Upper lobe of left lung (tissue), 6 donors: ENCODE measurements around the gene APBA3. TPM values are rescaled to one million over a fixed set of nuclear protein-coding genes. Genes with fewer than 3 reads are reported as not detected.
A peak's percentile ranks its signal among the peaks of the same experiment; 100 is the strongest.

Source experiments
- ATAC-seq, 2 donors: fragments of 200-7000 bp; cut with Tn5 transposase; one replicate each; pipeline ENCODE4 v1.9.1; 2022; ENCODE audit warnings: mild to moderate bottlenecking in 2 of 2, moderate library complexity in 2 of 2; ENCODE audit not compliant: low FRiP score in 2 of 2
- DNase-seq, 2 donors: peaks; one replicate each; pipeline ENCODE4 v3.0.0-alpha.2; 2019 to 2020
- H3K27ac ChIP-seq, 4 donors: fragments of 200-600 bp; sonication (generic); one replicate each; pipeline ENCODE4 v1.5.1; 2016 to 2019
- H3K27me3 ChIP-seq, 4 donors: fragments of 200-600 bp; sonication (generic); one replicate each; pipeline ENCODE4 v1.5.1; 2017 to 2019
- H3K36me3 ChIP-seq, 4 donors: fragments of 200-600 bp; sonication (generic); one replicate each; pipeline ENCODE4 v1.5.1; 2016 to 2019
- H3K4me1 ChIP-seq, 4 donors: fragments of 200-600 bp; sonication (generic); one replicate each; pipeline ENCODE4 v1.5.1; 2018 to 2019
- H3K4me3 ChIP-seq, 4 donors: fragments of 200-600 bp; sonication (generic); one replicate each; pipeline ENCODE4 v1.5.1; 2017 to 2019; ENCODE audit warnings: mild to moderate bottlenecking in 2 of 4, moderate library complexity in 1 of 4
- H3K9me3 ChIP-seq, 4 donors: fragments of 200-600 bp; sonication (generic); one replicate each; pipeline ENCODE4 v1.5.1; 2018 to 2019
- CTCF ChIP-seq, 6 experiments: fragments of 450-650 bp in 4 of 6; fragments of 200-600 bp in 2 of 6; sonication (generic) in 2 of 6; IDR thresholded peaks; one replicate each; pipeline ENCODE4 v1.5.1; 2016 to 2019; ENCODE audit warnings: antibody characterized with exemption in 6 of 6
- EP300 ChIP-seq, 4 donors: sonication (generic); formaldehyde crosslinking; IDR thresholded peaks; one replicate each; pipeline ENCODE4 v1.5.1; 2017; ENCODE audit warnings: antibody characterized with exemption in 4 of 4, control low read depth in 2 of 4
- POLR2A ChIP-seq, 4 donors: fragments of 450-650 bp; IDR thresholded peaks; one replicate each; pipeline ENCODE4 v1.5.1; 2016 to 2017; ENCODE audit warnings: antibody characterized with exemption in 4 of 4, mild to moderate bottlenecking in 2 of 4
- POLR2AphosphoS5 ChIP-seq, 2 donors: sonication (generic); formaldehyde crosslinking; IDR thresholded peaks; one replicate each; pipeline ENCODE4 v1.5.1; 2017; ENCODE audit warnings: antibody characterized with exemption in 2 of 2
- WGBS, 2 donors: methylation state at CpG; one replicate each; pipeline ENCODE4 v1.1.5; 2017 to 2018; 5-methylcytosine and 5-hydroxymethylcytosine counted together
- total RNA-seq, 6 donors: library from RNA; depleted of rRNA in 4 of 6; stranded (reverse); fragments of >200 nt in 4 of 6; gene quantifications; one replicate each; pipeline versions ENCODE4 v1.1.0 to v1.2.1, GENCODE V29; 2016 to 2021
- donor health status: DM: no; HTN: no; CAD: no; lungs with moderate emphysema.
- donor health status: DM: no; HTN: yes; CAD: no; lungs with severe emphysema.

APBA3 gene
- total RNA-seq, 6 donors from 2014 or later, result 13.4 to 92.2 (median 21.6) TPM

GRCh38 chr19:3803986-3804385, 42.5 kb upstream of the APBA3 start:
- Histone ChIP-seq H3K9me3 (no peaks in the 10 kb centered on the region), H3K27ac (no peak overlapping the region), H3K27me3 (peaks cover 0 to 14% (median 5%) of the 10 kb centered on the region in 4 donors), H3K36me3 (no peaks in the 10 kb centered on the region), H3K4me3 (no peak overlapping the region), H3K4me1 (peaks cover 21 to 47% (median 29%) of the 10 kb centered on the region in 4 donors)
- WGBS, 2 donors, result 81 to 82% methylated on average over 10 of the region's 10 CpGs
- DNase-seq (no peak), ATAC-seq (no peak)
- no peak for TF ChIP-seq CTCF (IDR thresholded peaks at IDR 0.05)
- no peak for TF ChIP-seq POLR2A (IDR thresholded peaks at IDR 0.05)
- no peak for TF ChIP-seq POLR2AphosphoS5 (IDR thresholded peaks at IDR 0.05)
- no peak for TF ChIP-seq EP300 (IDR thresholded peaks at IDR 0.05)

- H3K27ac ChIP-seq, result no peak overlapping the region
- no peaks in the 10 kb centered on the region for H3K36me3 ChIP-seq
- WGBS, 2 donors, result 81 to 87% methylated on average over 14 to 24 of the region's 24 CpGs
- H3K4me1 ChIP-seq, result peaks cover 21 to 41% (median 26%) of the 10 kb centered on the region in 4 donors
- H3K4me3 ChIP-seq, result no peak overlapping the region
- H3K27me3 ChIP-seq, result peaks cover 0 to 14% (median 5%) of the 10 kb centered on the region in 4 donors
- TF ChIP-seq EP300 (IDR thresholded peaks at IDR 0.05) (no peak), POLR2A (IDR thresholded peaks at IDR 0.05) (no peak), POLR2AphosphoS5 (IDR thresholded peaks at IDR 0.05) (no peak), CTCF (IDR thresholded peaks at IDR 0.05) (no peak)
- ATAC-seq (no peak), DNase-seq (no peak)
- no peaks in the 10 kb centered on the region for H3K9me3 ChIP-seq
These were observed 41.8 kb upstream of the APBA3 start for GRCh38 chr19:3803114-3803888.

GRCh38 chr19:3801412-3802096, 40.1 kb upstream of the APBA3 start:
- peaks cover 10 to 25% (median 15%) of the 10 kb centered on the region in 4 donors for H3K4me1 ChIP-seq
- H3K9me3 ChIP-seq, result peaks cover 0 to 2% (median under 1%) of the 10 kb centered on the region in 4 donors
- peaks cover 0 to 14% (median 5%) of the 10 kb centered on the region in 4 donors for H3K27me3 ChIP-seq
- no peaks in the 10 kb centered on the region for H3K36me3 ChIP-seq
- peak; percentile 44 to 85 for DNase-seq
- 4 to 5% methylated on average over 16 to 41 of the region's 46 CpGs for WGBS, 2 donors
- peak overlapping the region in 3 of 4 donors; percentile 22 to 32 (median 24) for H3K27ac ChIP-seq
- TF ChIP-seq POLR2AphosphoS5 (IDR thresholded peaks at IDR 0.05), result no peak
- peak in 1 of 6 experiments; percentile 14 for TF ChIP-seq CTCF (IDR thresholded peaks at IDR 0.05)
- TF ChIP-seq EP300 (IDR thresholded peaks at IDR 0.05), result no peak
- TF ChIP-seq POLR2A (IDR thresholded peaks at IDR 0.05), result no peak
- H3K4me3 ChIP-seq, result peak overlapping the region in 3 of 4 donors; percentile 29 to 36 (median 29)
- ATAC-seq, result peak in 1 of 2 donors; percentile 36

GRCh38 chr19:3800996-3801395, 39.5 kb upstream of the APBA3 start:
- no peak for ATAC-seq
- Histone ChIP-seq H3K9me3 (peaks cover 0 to 6% (median 3%) of the 10 kb centered on the region in 4 donors), H3K4me3 (peak overlapping the region in 3 of 4 donors; percentile 29 to 36 (median 29)), H3K27ac (peak overlapping the region in 1 of 4 donors; percentile 22), H3K36me3 (no peaks in the 10 kb centered on the region), H3K27me3 (peaks cover 0 to 14% (median 5%) of the 10 kb centered on the region in 4 donors), H3K4me1 (peaks cover 10 to 24% (median 15%) of the 10 kb centered on the region in 4 donors)
- TF ChIP-seq POLR2AphosphoS5 (IDR thresholded peaks at IDR 0.05) (no peak), EP300 (IDR thresholded peaks at IDR 0.05) (no peak), POLR2A (IDR thresholded peaks at IDR 0.05) (no peak), CTCF (IDR thresholded peaks at IDR 0.05) (no peak)
- 44 to 59% methylated on average over 17 of the region's 21 CpGs for WGBS, 2 donors
- no peak for DNase-seq
